ENCODE results near the gene BNIP5.

GRCh38 chr6:36272234-36272633 is 64.5 kb downstream of the BNIP5 start:
- TF ChIP-seq CTCF (IDR thresholded peaks at IDR 0.05; ENCODE audit: low read depth, low read length) (no peak), EZH2phosphoT487 (IDR thresholded peaks at IDR 0.05; ENCODE audit: low read depth) (no peak)
